GM12875 (cell line): ENCODE results near the gene HERC6.
A peak's percentile ranks its signal among the peaks of the same experiment; 100 is the strongest.

Experiments
- H3K4me3 ChIP-seq: one replicate; pipeline ENCODE4 v1.5.1; 2011; ENCODE audit warnings: low read depth, low read length, control low read depth
- CTCF ChIP-seq: IDR thresholded peaks from 2 replicates; pipeline ENCODE4 v1.5.1; 2011; ENCODE audit warnings: low read depth, mild to moderate bottlenecking, control low read depth, inconsistent platforms, low read length, moderate library complexity, borderline replicate concordance; ENCODE audit not compliant: insufficient read depth

Gene HERC6

DNA sequence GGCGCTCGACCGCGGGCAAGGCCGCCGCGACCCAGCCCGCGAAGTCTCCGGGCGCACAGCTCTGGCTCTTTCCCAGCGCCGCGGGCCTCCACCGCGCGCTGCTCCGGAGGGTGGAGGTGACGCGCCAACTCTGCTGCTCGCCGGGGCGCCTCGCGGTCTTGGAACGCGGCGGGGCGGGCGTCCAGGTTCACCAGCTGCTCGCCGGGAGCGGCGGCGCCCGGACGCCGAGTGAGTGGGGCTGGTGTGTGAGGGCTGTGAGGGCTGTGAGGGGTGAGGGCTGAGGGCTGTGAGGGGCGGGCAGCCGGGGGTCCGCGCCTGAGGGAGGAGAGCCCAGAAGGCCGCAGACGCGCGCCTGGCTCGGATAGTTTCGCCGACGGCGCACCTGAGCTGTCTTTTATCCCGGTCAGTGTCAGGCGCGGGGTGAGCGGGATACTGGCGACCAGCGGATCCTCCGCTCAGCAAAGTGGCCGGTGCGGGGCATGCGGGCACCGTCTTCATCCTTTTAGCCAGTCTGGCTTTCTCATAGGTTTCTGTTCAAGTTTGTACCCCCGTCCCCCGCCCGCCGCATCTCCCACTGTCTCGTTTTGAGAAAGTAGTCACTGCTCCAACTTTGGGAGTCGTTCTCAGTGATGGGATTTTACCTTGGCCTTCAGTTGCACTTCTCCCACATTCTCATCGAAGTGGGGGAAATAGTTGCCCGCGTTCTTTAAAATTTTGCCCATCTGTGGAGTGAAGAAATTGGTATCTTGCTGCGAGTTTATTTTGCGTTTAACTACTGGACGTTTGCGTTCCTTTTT, 78.9 kb downstream of the HERC6 start:
- H3K4me3 ChIP-seq = peak overlapping the region; percentile 94
- no peak for TF ChIP-seq CTCF

- H3K4me3 ChIP-seq = no peak overlapping the region
- no peak for TF ChIP-seq CTCF
Observed at GRCh38 chr4:88458104-88458740, 79.6 kb downstream of the HERC6 start.

DNA sequence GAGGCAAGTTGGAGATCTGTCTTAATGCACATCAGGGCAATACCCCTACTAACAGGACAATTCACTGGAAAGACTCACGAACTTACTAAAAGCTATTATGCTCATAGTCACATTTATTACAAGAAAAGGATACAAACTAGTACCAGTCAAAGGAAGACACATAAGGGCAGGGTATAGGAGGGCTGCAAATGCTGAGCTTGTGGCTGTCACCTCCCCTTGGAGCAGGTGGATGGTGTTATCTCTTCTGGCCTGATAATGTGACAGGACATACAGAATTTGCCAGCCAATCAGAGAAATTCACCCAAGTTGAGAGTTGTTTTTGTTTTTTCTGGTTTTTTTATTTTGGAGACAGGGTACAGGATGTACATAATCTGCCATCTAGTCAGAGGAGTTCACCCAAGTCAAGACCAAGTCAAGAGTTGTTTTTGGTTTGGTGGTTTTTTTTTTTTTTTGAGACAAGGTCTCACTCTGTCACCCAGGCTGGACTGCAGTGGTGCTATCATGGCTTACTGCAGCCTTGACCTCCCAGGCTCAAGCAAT, 87.1 kb downstream of the HERC6 start:
- no peak overlapping the region for H3K4me3 ChIP-seq
- TF ChIP-seq CTCF = no peak

DNA sequence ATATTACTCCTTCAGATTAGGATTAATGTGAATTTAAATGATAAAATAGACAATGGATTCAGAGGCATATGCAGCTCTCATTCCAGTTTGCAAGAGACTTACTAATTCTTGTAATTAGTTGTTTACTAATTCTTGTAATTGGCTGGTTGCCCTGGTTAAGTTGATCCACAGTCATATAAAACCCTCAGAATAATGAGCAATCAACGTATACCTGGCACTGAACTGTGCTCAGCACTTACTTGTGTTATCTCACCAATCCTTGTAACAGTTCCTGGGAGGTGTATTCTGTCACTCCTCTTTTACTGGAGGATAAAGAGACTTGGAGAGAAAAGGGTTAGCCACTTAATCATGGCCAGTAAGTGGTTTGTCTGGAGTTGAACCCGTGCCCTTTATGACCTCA, 88.7 kb downstream of the HERC6 start:
- no peak for TF ChIP-seq CTCF
- no peak overlapping the region for H3K4me3 ChIP-seq

GRCh38 chr4:88477229-88477860, 98.7 kb downstream of the HERC6 start:
- no peak overlapping the region for H3K4me3 ChIP-seq
- no peak for TF ChIP-seq CTCF

GRCh38 chr4:88478247-88478646, 99.6 kb downstream of the HERC6 start:
- no peak for TF ChIP-seq CTCF
- no peak overlapping the region for H3K4me3 ChIP-seq
